HCT116 (cell line): ENCODE data around the gene CDKN2B-AS1. TPM values are rescaled to one million over a fixed set of nuclear protein-coding genes. Genes with fewer than 3 reads are reported as not detected.

Source experiments
- ATAC-seq: fragments of 200-7000 bp; cut with Tn5 transposase; 2 replicates; pipeline ENCODE4 v1.9.1; 2020; ENCODE audit warnings: mild to moderate bottlenecking, moderate library complexity
- BruUV-seq: library from RNA; stranded (reverse); fragments of 400-500 nt; replicated peaks from 2 replicates; lab custom pipeline; 2021; lab: Mats Ljungman, UMichigan
- CTCF ChIA-PET: fragments of 300-600 bp; sonication (Branson Sonifier 250); formaldehyde crosslinking; loops from one replicate; lab custom pipeline; 2021; ENCODE audit warnings: antibody characterized with exemption; lab: Charles Lee
- POLR2A ChIA-PET: fragments of 300-600, 350-600 bp; sonication (Branson Sonifier 250); formaldehyde crosslinking; loops from one replicate; lab custom pipeline; 2021; ENCODE audit warnings: antibody characterized with exemption; lab: Charles Lee
- RAD21 ChIA-PET, 2 experiments: fragments of 300-600 bp; sonication (Branson Sonifier 250); formaldehyde crosslinking; loops; one replicate each; lab custom pipeline; 2023; ENCODE audit warnings: low total read pairs in 2 of 2; ENCODE audit not compliant: uncharacterized antibody in 2 of 2, unreplicated experiment in 2 of 2, low non-redundant PET in 1 of 2; lab: Charles Lee
- DNase-seq: peaks from one replicate; pipeline ENCODE4 v3.0.0-alpha.2; 2010; ENCODE audit warnings: low read depth, low spot score
- H2AFZ ChIP-seq: fragments of 200-600 bp; shearing (Covaris generic), sonication (generic); 2 replicates; pipeline ENCODE4 v1.6.1; 2017; ENCODE audit warnings: low read depth, mixed run types, mixed read lengths, antibody characterized with exemption, low read length; ENCODE audit not compliant: poor library complexity, severe bottlenecking
- H3K27ac ChIP-seq: 2 replicates; pipeline ENCODE4 v1.5.1; 2012; ENCODE audit warnings: low read depth, low read length
- H3K27me3 ChIP-seq: fragments of 200-600 bp; sonication (generic); 2 replicates; pipeline ENCODE4 v1.6.1; 2016; ENCODE audit warnings: mixed run types, low read length, mixed read lengths; ENCODE audit not compliant: insufficient read depth
- H3K36me3 ChIP-seq, 2 experiments: fragments of 200-500 bp in 1 of 2; fragments of 200-600 bp in 1 of 2; sonication (Bioruptor generic) in 1 of 2; sonication (generic) in 1 of 2; 2 replicates each; pipeline versions ENCODE4 v1.5.1 to v1.6.1; 2014 to 2016; ENCODE audit warnings: low read length in 2 of 2, inconsistent platforms in 1 of 2, mixed read lengths in 1 of 2, mixed run types in 1 of 2; ENCODE audit not compliant: insufficient read depth in 2 of 2, control insufficient read depth in 1 of 2
- H3K4me1 ChIP-seq, 2 experiments: fragments of 200-600 bp in 1 of 2; sonication (generic) in 1 of 2; 2 replicates each; pipeline versions ENCODE4 v1.5.1 to v1.6.1; 2012 to 2017; ENCODE audit warnings: low read length in 2 of 2, inconsistent platforms in 1 of 2, mild to moderate bottlenecking in 1 of 2, mixed read lengths in 1 of 2, mixed run types in 1 of 2, moderate library complexity in 1 of 2; ENCODE audit not compliant: insufficient read depth in 2 of 2, control insufficient read depth in 1 of 2
- H3K4me2 ChIP-seq: fragments of 200-600 bp; sonication (generic); 2 replicates; pipeline ENCODE4 v1.6.1; 2017; ENCODE audit warnings: mixed run types, low read length, mixed read lengths
- H3K4me3 ChIP-seq, 2 experiments: fragments of 200-600 bp in 1 of 2; sonication (generic) in 1 of 2; replicated peaks in 1 of 2; 2 replicates each; pipeline ENCODE4 v1.5.1; 2011 to 2016; ENCODE audit warnings: low read length in 2 of 2, control low read depth in 1 of 2, low read depth in 1 of 2, mild to moderate bottlenecking in 1 of 2, mixed read lengths in 1 of 2, mixed run types in 1 of 2
- H3K79me2 ChIP-seq: fragments of 200-600 bp; sonication (generic); 2 replicates; pipeline ENCODE4 v1.6.1; 2017; ENCODE audit warnings: mild to moderate bottlenecking, mixed run types, low read length, moderate library complexity, mixed read lengths; ENCODE audit not compliant: insufficient read depth
- H3K9ac ChIP-seq: fragments of 200-600 bp; sonication (generic); 2 replicates; pipeline ENCODE4 v1.6.1; 2016; ENCODE audit warnings: low read length, mixed read lengths
- H3K9me2 ChIP-seq: fragments of 200-600 bp; sonication (generic), shearing (Covaris generic); 2 replicates; pipeline ENCODE4 v1.6.1; 2017; ENCODE audit warnings: mixed run types, mild to moderate bottlenecking, moderate library complexity; ENCODE audit not compliant: insufficient read depth
- H3K9me3 ChIP-seq, 2 experiments: fragments of 200-500 bp in 1 of 2; fragments of 200-600 bp in 1 of 2; sonication (Bioruptor generic) in 1 of 2; sonication (generic) in 1 of 2; 2 replicates each; pipeline ENCODE4 v1.6.1; 2014 to 2017; ENCODE audit warnings: low read length in 2 of 2, mixed read lengths in 2 of 2, inconsistent platforms in 1 of 2, low read depth in 1 of 2, mild to moderate bottlenecking in 1 of 2, mixed run types in 1 of 2, moderate library complexity in 1 of 2; ENCODE audit not compliant: control insufficient read depth in 1 of 2, insufficient read depth in 1 of 2
- H4K20me1 ChIP-seq: fragments of 200-600 bp; sonication (generic), shearing (Covaris generic); 2 replicates; pipeline ENCODE4 v1.6.1; 2017; ENCODE audit warnings: mixed run types, mild to moderate bottlenecking, moderate library complexity; ENCODE audit not compliant: insufficient read depth
- FOSL1 ChIP-seq: IDR thresholded peaks from 2 replicates; pipeline ENCODE4 v1.6.1; 2012; ENCODE audit warnings: low read depth
- MAX ChIP-seq: IDR thresholded peaks from 2 replicates; pipeline ENCODE4 v1.6.1; 2012
- POLR2A ChIP-seq: IDR thresholded peaks from 2 replicates; pipeline ENCODE4 v1.7.0; 2011; ENCODE audit warnings: borderline replicate concordance; ENCODE audit not compliant: insufficient read depth, insufficient read length; ENCODE audit errors: extremely low read depth
- TCF7L2 ChIP-seq: IDR thresholded peaks from 2 replicates; pipeline ENCODE4 v1.7.0; 2011; ENCODE audit warnings: borderline replicate concordance, inconsistent platforms; ENCODE audit not compliant: insufficient read depth, insufficient read length; ENCODE audit errors: extremely low read depth
- ZFX ChIP-seq: fragments of 450-650 bp; IDR thresholded peaks from 2 replicates; pipeline ENCODE4 v1.6.1; 2017
- ZNF274 ChIP-seq: fragments of 200-500 bp; sonication (Bioruptor generic); IDR thresholded peaks from 2 replicates; pipeline ENCODE4 v1.6.1; 2014; ENCODE audit warnings: mild to moderate bottlenecking, low read depth, low read length, inconsistent platforms
- intact Hi-C: fragments of 100-400 bp; cut with micrococcal nuclease; formaldehyde crosslinking; loops from 2 replicates; pipeline ENCODE4 v1.10.0; 2022
- total RNA-seq: library from RNA; stranded (reverse); gene quantifications from one replicate; pipeline ENCODE4 v1.2.1, GENCODE V29; 2021; ENCODE audit not compliant: unreplicated experiment

CDKN2B-AS1 gene
- total RNA-seq, 1 experiment from 2014 or later = 1.7 TPM

- TF ChIP-seq POLR2A = peak; percentile 65
- no peak for TF ChIP-seq FOSL1
- TF ChIP-seq ZNF274 = no peak
- TF ChIP-seq MAX = peak; percentile 66
- TF ChIP-seq TCF7L2 = peak; percentile 38
Measured at GRCh38 chr9:22008717-22009505, 14.3 kb downstream of the CDKN2B-AS1 start, which contains the start of gene CDKN2B (continued).

DNA sequence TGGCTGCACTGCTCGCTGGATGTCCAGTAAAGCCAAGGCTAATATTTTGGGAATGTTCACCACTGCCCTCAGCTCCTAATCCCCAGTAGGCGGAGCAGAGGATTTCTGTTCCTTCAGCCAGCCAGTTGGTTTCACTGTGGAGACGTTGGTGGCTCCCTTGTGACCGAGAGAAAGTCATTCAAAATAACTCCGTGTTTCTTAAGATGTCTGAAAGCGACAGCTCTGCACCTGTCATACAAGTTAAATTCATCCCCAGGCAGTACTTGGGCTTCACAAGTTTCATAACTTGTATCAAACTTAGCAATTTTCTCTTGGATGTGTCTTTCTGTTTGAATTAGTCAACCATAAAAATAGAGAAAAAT lies 14.9 kb downstream of the CDKN2B-AS1 start:
- no TSS peak for BruUV-seq
- Histone ChIP-seq H3K4me1 (peaks cover 5 to 6% of the 10 kb centered on the region in 2 experiments; a peak in 3 of 4 replicates), H2AFZ (peak overlapping the region; percentile 60), H3K4me3 (peak overlapping the region; percentile 71 to 80), H3K27me3 (no peaks in the 10 kb centered on the region), H4K20me1 (no peaks in the 10 kb centered on the region), H3K79me2 (peaks cover 7% of the 10 kb centered on the region; the same call in 1 of the 2 replicates), H3K36me3 (no peaks in the 10 kb centered on the region), H3K4me2 (peak overlapping the region; percentile 99), H3K9me3 (no peaks in the 10 kb centered on the region), H3K9me2 (no peaks in the 10 kb centered on the region), H3K27ac (peak overlapping the region; percentile 61; the same call in 1 of the 2 replicates), H3K9ac (peak overlapping the region; percentile 70)
- ChIA-PET POLR2A (interaction anchor here (0.7 to 2.1 kb wide), 23 partner anchors 9 to 328 kb away, joined by 3 to 10 read pairs (median 3); partner anchors contain the start of genes CDKN2A and CDKN2B-AS1), CTCF (interaction anchor here (0.8 to 3.1 kb wide), 31 partner anchors 10 to 774 kb away, joined by 3 to 41 read pairs (median 5); partner anchors contain the start of genes CDKN2A and CDKN2B-AS1), RAD21 (interaction anchor here (0.9 to 1.8 kb wide), 5 partner anchors 110 to 235 kb away, joined by 3 to 6 read pairs (median 6); no protein-coding TSS in a partner anchor)
- TF ChIP-seq ZFX (no peak), POLR2A (peak; percentile 14)
- DNase-seq (no peak), ATAC-seq (no peak)
- intact Hi-C loops = loop anchor here (1.0 to 5.0 kb wide), 6 partner anchors 33 to 228 kb away; no protein-coding TSS in a partner anchor
